GM23338 (cell line): ENCODE measurements around the gene MAD1L1. TPM values are rescaled to one million over a fixed set of nuclear protein-coding genes. Genes with fewer than 3 reads are reported as not detected.

Experiments
- ATAC-seq: fragments of 200-7000 bp; cut with Tn5 transposase; 3 replicates; pipeline ENCODE4 v1.9.1; 2020
- DNase-seq: peaks from one replicate; pipeline ENCODE4 v3.0.0-alpha.2; 2015; ENCODE audit warnings: low spot score
- H2AFZ ChIP-seq: fragments of 200-600 bp; sonication (generic); 2 replicates; pipeline ENCODE4 v1.8.0; 2016; ENCODE audit warnings: antibody characterized with exemption, mild to moderate bottlenecking, moderate library complexity
- H3F3A ChIP-seq: fragments of 200-600 bp; sonication (generic); replicated peaks from 2 replicates; pipeline ENCODE4 v1.8.0; 2017; ENCODE audit warnings: antibody characterized with exemption, mixed run types, low read depth
- H3K27ac ChIP-seq: fragments of 200-600 bp; sonication (generic); 2 replicates; pipeline ENCODE4 v1.6.1; 2016; ENCODE audit warnings: low read depth
- H3K27me3 ChIP-seq: fragments of 200-600 bp; sonication (generic); 2 replicates; pipeline ENCODE4 v1.8.0; 2016; ENCODE audit warnings: mild to moderate bottlenecking, mixed run types, moderate library complexity; ENCODE audit not compliant: insufficient read depth
- H3K36me3 ChIP-seq: fragments of 200-600 bp; sonication (generic); 2 replicates; pipeline ENCODE4 v1.8.0; 2016; ENCODE audit warnings: mild to moderate bottlenecking; ENCODE audit not compliant: insufficient read depth
- H3K4me1 ChIP-seq: fragments of 200-600 bp; sonication (generic); 2 replicates; pipeline ENCODE4 v1.8.0; 2016; ENCODE audit warnings: mild to moderate bottlenecking, moderate library complexity; ENCODE audit not compliant: insufficient read depth
- H3K4me2 ChIP-seq: fragments of 200-600 bp; sonication (generic); 2 replicates; pipeline ENCODE4 v1.7.1; 2017; ENCODE audit warnings: mixed run types
- H3K4me3 ChIP-seq: fragments of 200-600 bp; sonication (generic); 2 replicates; pipeline ENCODE4 v1.6.1; 2016; ENCODE audit warnings: mixed run types
- H3K79me2 ChIP-seq: fragments of 200-600 bp; sonication (generic); replicated peaks from 2 replicates; pipeline ENCODE4 v1.8.0; 2017; ENCODE audit warnings: mild to moderate bottlenecking; ENCODE audit not compliant: insufficient read depth
- H3K9me2 ChIP-seq: fragments of 200-600 bp; sonication (generic); 2 replicates; pipeline ENCODE4 v1.8.0; 2017; ENCODE audit not compliant: insufficient read depth
- H4K20me1 ChIP-seq: fragments of 200-600 bp; sonication (generic); replicated peaks from 2 replicates; pipeline ENCODE4 v1.8.0; 2017; ENCODE audit warnings: mild to moderate bottlenecking; ENCODE audit not compliant: insufficient read depth
- H3K27ac Mint-ChIP-seq: 2 replicates; pipeline ENCODE4 v1.8.0; 2020; ENCODE audit warnings: inconsistent platforms, mild to moderate bottlenecking, moderate library complexity, mixed read lengths
- H3K27me3 Mint-ChIP-seq: 3 replicates; pipeline ENCODE4 v1.8.0; 2022; ENCODE audit warnings: low read depth, mild to moderate bottlenecking, moderate library complexity, mixed read lengths, inconsistent platforms; ENCODE audit not compliant: insufficient read depth, poor library complexity
- H3K36me3 Mint-ChIP-seq: 3 replicates; pipeline ENCODE4 v1.8.0; 2021; ENCODE audit warnings: low read depth, mild to moderate bottlenecking, inconsistent platforms, moderate library complexity, mixed read lengths
- H3K4me1 Mint-ChIP-seq: 3 replicates; pipeline ENCODE4 v1.8.0; 2020; ENCODE audit warnings: mild to moderate bottlenecking, inconsistent platforms, mixed read lengths
- H3K4me3 Mint-ChIP-seq: 3 replicates; pipeline ENCODE4 v1.8.0; 2021; ENCODE audit warnings: moderate library complexity, mild to moderate bottlenecking, inconsistent platforms, mixed read lengths
- H3K9me3 Mint-ChIP-seq: 3 replicates; pipeline ENCODE4 v1.8.0; 2020; ENCODE audit warnings: moderate library complexity, mild to moderate bottlenecking, inconsistent platforms, mixed read lengths
- CREB1 ChIP-seq: fragments of 250-450 bp; sonication (Bioruptor Pico); IDR thresholded peaks from 2 replicates; pipeline ENCODE4 v1.5.0; 2020; ENCODE audit warnings: low read depth, mild to moderate bottlenecking, moderate library complexity
- CTCF ChIP-seq, 2 experiments: fragments of 200-600 bp in 1 of 2; sonication (generic) in 1 of 2; conservative IDR thresholded peaks; 2 replicates each; pipeline versions ENCODE4 v1.5.1 to v1.6.1; 2016 to 2017; ENCODE audit warnings: antibody characterized with exemption in 2 of 2, low read depth in 2 of 2, mild to moderate bottlenecking in 2 of 2, moderate library complexity in 1 of 2
- ETS1 ChIP-seq: IDR thresholded peaks from 2 replicates; pipeline ENCODE4 v1.6.1; 2016; ENCODE audit warnings: antibody characterized with exemption
- EZH2 ChIP-seq: fragments of 200-600 bp; sonication (generic); IDR thresholded peaks from one replicate; pipeline ENCODE4 v1.8.0; 2017; ENCODE audit warnings: antibody characterized with exemption, mild to moderate bottlenecking, low read depth; ENCODE audit not compliant: unreplicated experiment
- EZH2phosphoT487 ChIP-seq: fragments of 200-600 bp; sonication (generic); IDR thresholded peaks from one replicate; pipeline ENCODE4 v1.8.1; 2018; ENCODE audit warnings: antibody characterized with exemption; ENCODE audit not compliant: unreplicated experiment
- JUNB ChIP-seq: IDR thresholded peaks from one replicate; pipeline ENCODE4 v1.6.1; 2016; ENCODE audit warnings: antibody characterized with exemption; ENCODE audit not compliant: unreplicated experiment
- NANOG ChIP-seq: IDR thresholded peaks from 2 replicates; pipeline ENCODE4 v1.6.1; 2016; ENCODE audit warnings: antibody characterized with exemption, borderline replicate concordance
- POLR2AphosphoS5 ChIP-seq: IDR thresholded peaks from 2 replicates; pipeline ENCODE4 v1.6.1; 2016; ENCODE audit warnings: antibody characterized with exemption, low read depth
- REST ChIP-seq: IDR thresholded peaks from one replicate; pipeline ENCODE4 v1.6.1; 2018; ENCODE audit warnings: antibody characterized with exemption; ENCODE audit not compliant: unreplicated experiment
- STAT1 ChIP-seq: IDR thresholded peaks from one replicate; pipeline ENCODE4 v1.6.1; 2016; ENCODE audit warnings: antibody characterized with exemption; ENCODE audit not compliant: unreplicated experiment
- ZNF114 ChIP-seq: fragments of 250-450 bp; sonication (Bioruptor Pico); IDR thresholded peaks from 2 replicates; pipeline ENCODE4 v1.5.0; 2020; ENCODE audit warnings: mild to moderate bottlenecking, moderate library complexity
- ZNF331 ChIP-seq: fragments of 250-450 bp; sonication (Bioruptor Pico); IDR thresholded peaks from 2 replicates; pipeline ENCODE4 v1.5.0; 2020; ENCODE audit warnings: low read depth, mild to moderate bottlenecking, moderate library complexity
- polyA plus RNA-seq: library from polyadenylated mRNA; unstranded; fragments of >200 nt; fragmentation: Nextera tagmentation; extraction: Ambion mirVana; gene quantifications from 2 replicates; pipeline ENCODE4 v1.2.1, GENCODE V29; 2016
- total RNA-seq: library from RNA; depleted of rRNA; stranded (reverse); fragments of >200 nt; shearing (Covaris generic); gene quantifications from 2 replicates; pipeline ENCODE4 v1.2.3, GENCODE V29; 2014

The MAD1L1 gene
- total and polyA plus RNA-seq, 2 experiments from 2014 or later, result 40.3 to 59.3 TPM

GRCh38 chr7:1893451-1893850 is 339.3 kb downstream of the MAD1L1 start:
- no peaks in the 10 kb centered on the region for H3K27me3 ChIP-seq
- DNase-seq, result no peak
- no peak overlapping the region for H3K4me3 ChIP-seq
- no peaks in the 10 kb centered on the region for H4K20me1 ChIP-seq
- Mint-ChIP-seq H3K4me1 (no peaks in the 10 kb centered on the region; the same call in 1 of the 3 replicates), H3K27ac (peak overlapping the region; percentile 77; the same call in 1 of the 2 replicates), H3K4me3 (no peak overlapping the region), H3K36me3 (peaks cover 14% of the 10 kb centered on the region), H3K27me3 (peaks cover 7% of the 10 kb centered on the region), H3K9me3 (peaks cover 4% of the 10 kb centered on the region)
- no peaks in the 10 kb centered on the region for H3K4me1 ChIP-seq
- no peak for ATAC-seq
- peaks cover 3% of the 10 kb centered on the region for H3F3A ChIP-seq
- no peak overlapping the region for H3K27ac ChIP-seq
- no peak for TF ChIP-seq EZH2phosphoT487
- TF ChIP-seq POLR2AphosphoS5, result no peak
- TF ChIP-seq ZNF331 (CRISPR knock-in tag), result no peak
- TF ChIP-seq ZNF114 (CRISPR knock-in tag), result no peak
- no peak for TF ChIP-seq EZH2
- TF ChIP-seq REST, result no peak
- no peak for TF ChIP-seq STAT1
- TF ChIP-seq CREB1 (CRISPR knock-in tag), result no peak
- TF ChIP-seq NANOG, result no peak
- H2AFZ ChIP-seq, result no peak overlapping the region
- no peak overlapping the region for H3K4me2 ChIP-seq
- no peaks in the 10 kb centered on the region for H3K79me2 ChIP-seq
- no peaks in the 10 kb centered on the region for H3K36me3 ChIP-seq
- no peaks in the 10 kb centered on the region for H3K9me2 ChIP-seq

- Histone ChIP-seq H3K4me1 (no peaks in the 10 kb centered on the region), H3K4me2 (no peak overlapping the region), H3K4me3 (no peak overlapping the region), H3K9me2 (no peaks in the 10 kb centered on the region), H4K20me1 (no peaks in the 10 kb centered on the region), H3K27me3 (no peaks in the 10 kb centered on the region), H3K36me3 (no peaks in the 10 kb centered on the region), H3K27ac (0 out of 2 replicates have a peak overlapping the region, but pooled peaks have one; percentile 26), H3F3A (peaks cover 7% of the 10 kb centered on the region), H3K79me2 (no peaks in the 10 kb centered on the region), H2AFZ (no peak overlapping the region)
- DNase-seq (no peak), ATAC-seq (peak; percentile 41)
- no peak overlapping the region for H3K4me3 Mint-ChIP-seq
- no peak overlapping the region for H3K27ac Mint-ChIP-seq
- peaks cover 8% of the 10 kb centered on the region for H3K9me3 Mint-ChIP-seq
- peaks cover 18% of the 10 kb centered on the region for H3K36me3 Mint-ChIP-seq
- no peaks in the 10 kb centered on the region; the same call in 1 of the 3 replicates for H3K4me1 Mint-ChIP-seq
- H3K27me3 Mint-ChIP-seq, result peaks cover 8% of the 10 kb centered on the region
- no peak for TF ChIP-seq STAT1
- TF ChIP-seq REST, result no peak
- no peak for TF ChIP-seq ETS1
- no peak for TF ChIP-seq CREB1 (CRISPR knock-in tag)
- TF ChIP-seq NANOG, result no peak
- TF ChIP-seq CTCF (conservative IDR thresholded peaks at IDR 0.05; ENCODE audit: low read depth in 2 of 2), result no peak
- TF ChIP-seq POLR2AphosphoS5, result no peak
- TF ChIP-seq ZNF114 (CRISPR knock-in tag), result no peak
- no peak for TF ChIP-seq ZNF331 (CRISPR knock-in tag)
- TF ChIP-seq EZH2phosphoT487, result no peak
- no peak for TF ChIP-seq JUNB
- TF ChIP-seq EZH2, result no peak
Measured at GRCh38 chr7:1893036-1893435, 339.7 kb downstream of the MAD1L1 start.
